ENCODE measurements around the gene CHN2. TPM values are rescaled to one million over a fixed set of nuclear protein-coding genes. Genes with fewer than 3 reads are reported as not detected.

Gene CHN2
- polyA plus RNA-seq, 1 experiment = not detected

DNA sequence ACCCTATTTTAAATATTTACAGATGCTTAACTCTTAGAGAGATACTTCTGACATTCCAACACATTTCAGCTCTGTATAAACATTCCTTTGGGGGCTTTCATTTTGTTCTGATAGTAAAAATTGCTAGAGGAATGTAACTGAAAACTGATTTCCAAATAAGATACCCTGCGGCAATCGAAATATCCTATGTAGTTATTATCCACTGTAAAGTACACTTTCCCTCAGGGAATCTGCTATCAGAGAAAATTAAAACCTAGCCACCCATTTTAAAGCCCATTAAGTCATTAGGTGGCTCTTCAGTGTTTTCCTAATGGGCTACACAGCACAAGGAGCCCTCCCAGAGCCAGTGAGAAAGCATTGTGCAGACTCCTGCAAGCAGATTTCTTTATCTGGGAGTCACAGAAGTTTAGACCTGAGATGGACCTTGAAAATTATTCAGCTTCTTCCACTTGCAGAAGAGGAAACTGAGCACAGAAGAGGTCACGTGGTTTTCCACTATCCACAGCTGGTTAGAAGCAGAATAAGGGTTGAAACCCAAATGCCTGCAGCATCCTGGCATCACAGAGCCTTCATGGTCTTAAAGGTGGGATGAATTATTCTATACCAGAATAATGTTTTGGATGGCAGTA lies 35.7 kb upstream of the CHN2 start:
- Histone ChIP-seq H3K27ac (ENCODE audit: low read depth, low read length) (no peak overlapping the region), H3K27me3 (ENCODE audit: control insufficient read depth, insufficient read depth, low read length) (peaks cover 2% of the 10 kb centered on the region), H3K4me3 (ENCODE audit: low read depth, low read length) (no peak overlapping the region), H3K9me3 (ENCODE audit: control insufficient read depth, insufficient read depth, low read length) (no peaks in the 10 kb centered on the region)
- CTCF ChIA-PET = interaction anchor here (1.8 kb wide), 1 partner anchor 236 kb away, joined by 4 read pairs; no protein-coding TSS in a partner anchor
- DNase-seq (ENCODE audit: low read depth, low spot score) = no peak
- POLR2A ChIA-PET = no interaction called here
- no peak for TF ChIP-seq CTCF (IDR thresholded peaks at IDR 0.05; ENCODE audit: low read depth, low read length)

- Histone ChIP-seq H3K9me3 (ENCODE audit: control insufficient read depth, insufficient read depth, low read length) (no peaks in the 10 kb centered on the region), H3K4me3 (ENCODE audit: low read depth, low read length) (no peak overlapping the region), H3K27me3 (ENCODE audit: control insufficient read depth, insufficient read depth, low read length) (peaks cover 2% of the 10 kb centered on the region), H3K27ac (ENCODE audit: low read depth, low read length) (no peak overlapping the region)
- DNase-seq (ENCODE audit: low read depth, low spot score) = no peak
- ChIA-PET CTCF (no interaction called here), POLR2A (no interaction called here)
- TF ChIP-seq CTCF (IDR thresholded peaks at IDR 0.05; ENCODE audit: low read depth, low read length) = no peak
Measured at GRCh38 chr7:29160080-29160479, 34.5 kb upstream of the CHN2 start.

- no peak for DNase-seq (ENCODE audit: low read depth, low spot score)
- Histone ChIP-seq H3K4me3 (ENCODE audit: low read depth, low read length) (no peak overlapping the region), H3K27ac (ENCODE audit: low read depth, low read length) (no peak overlapping the region), H3K9me3 (ENCODE audit: control insufficient read depth, insufficient read depth, low read length) (no peaks in the 10 kb centered on the region), H3K27me3 (ENCODE audit: control insufficient read depth, insufficient read depth, low read length) (peaks cover 2% of the 10 kb centered on the region)
- POLR2A ChIA-PET = no interaction called here
- no peak for TF ChIP-seq CTCF (IDR thresholded peaks at IDR 0.05; ENCODE audit: low read depth, low read length)
- CTCF ChIA-PET = no interaction called here
Measured at GRCh38 chr7:29161231-29161630, 33.3 kb upstream of the CHN2 start.

GRCh38 chr7:29162577-29162976 lies 32.0 kb upstream of the CHN2 start:
- ChIA-PET POLR2A (no interaction called here), CTCF (no interaction called here)
- DNase-seq (ENCODE audit: low read depth, low spot score) = no peak
- Histone ChIP-seq H3K9me3 (ENCODE audit: control insufficient read depth, insufficient read depth, low read length) (no peaks in the 10 kb centered on the region), H3K27ac (ENCODE audit: low read depth, low read length) (no peak overlapping the region), H3K27me3 (ENCODE audit: control insufficient read depth, insufficient read depth, low read length) (peaks cover 2% of the 10 kb centered on the region), H3K4me3 (ENCODE audit: low read depth, low read length) (no peak overlapping the region)
- no peak for TF ChIP-seq CTCF (IDR thresholded peaks at IDR 0.05; ENCODE audit: low read depth, low read length)

DNA sequence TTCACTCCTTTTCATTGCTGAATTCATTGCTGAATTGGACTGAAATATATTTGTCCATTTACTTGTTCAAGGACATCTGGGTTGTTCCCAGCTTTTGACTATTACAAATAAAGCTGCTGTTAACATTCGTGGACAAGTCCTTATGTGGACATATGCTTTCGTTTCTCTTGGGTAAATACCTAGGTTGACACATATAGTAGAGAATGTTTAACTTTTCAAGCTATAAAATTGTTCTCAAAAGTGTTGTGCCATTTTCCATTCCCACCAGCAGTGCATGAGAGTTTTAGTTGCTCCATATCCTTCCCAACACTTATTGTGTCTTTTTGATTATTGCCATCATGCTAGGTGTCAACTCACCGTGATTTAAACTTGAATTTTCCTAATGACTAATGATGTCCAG lies 30.7 kb upstream of the CHN2 start:
- no peaks in the 10 kb centered on the region for H3K9me3 ChIP-seq (ENCODE audit: control insufficient read depth, insufficient read depth, low read length)
- CTCF ChIA-PET = interaction anchor here (0.5 to 1.0 kb wide), 2 partner anchors 243 to 1671 kb away, joined by 3 read pairs; no protein-coding TSS in a partner anchor
- no peak overlapping the region for H3K27ac ChIP-seq (ENCODE audit: low read depth, low read length)
- H3K4me3 ChIP-seq (ENCODE audit: low read depth, low read length) = no peak overlapping the region
- DNase-seq (ENCODE audit: low read depth, low spot score) = no peak
- POLR2A ChIA-PET = no interaction called here
- TF ChIP-seq CTCF (IDR thresholded peaks at IDR 0.05; ENCODE audit: low read depth, low read length) = no peak
- H3K27me3 ChIP-seq (ENCODE audit: control insufficient read depth, insufficient read depth, low read length) = peaks cover 1% of the 10 kb centered on the region

Data from AG04450 (cell line).